GM18502 (cell line): ENCODE results near the gene HSF5.
A peak's percentile ranks its signal among the peaks of the same experiment; 100 is the strongest.

Source experiments
- ATAC-seq: cut with Tn5 transposase; IDR thresholded peaks from one replicate; pipeline ENCODE4 v1.9.1; 2021; ENCODE audit warnings: mild to moderate bottlenecking; ENCODE audit not compliant: unreplicated experiment, poor library complexity

The HSF5 gene

GRCh38 chr17:58388302-58389190 lies 99.7 kb downstream of the HSF5 start:
- ATAC-seq = no peak

- ATAC-seq = no peak
Measured at GRCh38 chr17:58387834-58388233, 100.4 kb downstream of the HSF5 start.

GRCh38 chr17:58386708-58387107 lies 101.5 kb downstream of the HSF5 start:
- no peak for ATAC-seq

- no peak for ATAC-seq
Measured at GRCh38 chr17:58385359-58385899, 102.8 kb downstream of the HSF5 start.

DNA sequence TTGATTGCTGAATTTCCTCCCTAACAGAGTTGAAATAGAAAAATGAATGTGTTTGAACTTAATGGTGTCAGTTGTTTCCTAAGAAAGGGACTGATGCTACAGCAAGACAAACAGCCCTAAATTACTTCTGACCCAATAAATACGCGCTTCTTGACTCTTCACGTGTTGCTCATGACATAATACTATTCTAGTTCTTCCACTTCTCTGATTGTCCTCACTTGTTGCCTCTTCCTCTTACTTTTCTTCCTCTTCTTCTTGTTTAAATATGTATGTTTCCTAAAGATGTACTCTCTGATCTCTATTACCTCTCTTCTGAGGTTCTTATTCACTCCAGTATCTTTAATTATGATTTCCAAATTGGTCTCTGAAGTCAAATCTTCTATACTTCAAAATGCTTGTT lies 103.3 kb downstream of the HSF5 start:
- ATAC-seq = no peak

DNA sequence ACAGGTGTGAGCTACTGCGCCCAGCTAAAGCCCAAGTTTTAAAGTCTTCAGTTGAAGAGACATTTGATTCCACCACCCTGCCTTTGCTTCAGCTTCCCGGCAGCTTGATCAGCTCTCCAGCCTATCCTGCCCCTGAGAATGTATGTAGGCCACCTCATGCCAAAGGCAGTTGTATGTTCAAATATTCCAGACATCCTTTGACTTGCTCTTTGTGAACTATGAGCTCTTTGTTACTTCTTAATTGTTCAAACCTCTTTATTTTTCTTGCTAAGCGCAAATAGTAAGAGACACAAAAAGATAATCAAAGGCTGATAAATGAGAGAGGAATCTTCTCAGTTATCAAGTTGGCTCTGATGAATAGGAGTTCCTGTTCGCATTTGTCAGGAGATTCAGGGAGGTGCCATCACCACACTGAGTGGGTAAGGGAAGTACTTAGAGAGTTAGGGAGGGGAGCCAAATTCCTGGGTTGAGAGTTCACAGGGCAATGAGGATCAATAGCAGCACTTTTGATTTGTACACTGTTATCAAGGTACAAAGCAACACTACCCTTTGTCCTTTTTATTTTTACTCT lies 104.2 kb downstream of the HSF5 start:
- ATAC-seq = no peak

GRCh38 chr17:58382872-58383242 lies 105.4 kb downstream of the HSF5 start:
- no peak for ATAC-seq

GRCh38 chr17:58382108-58382871 lies 105.9 kb downstream of the HSF5 start:
- peak; percentile 69 for ATAC-seq

DNA sequence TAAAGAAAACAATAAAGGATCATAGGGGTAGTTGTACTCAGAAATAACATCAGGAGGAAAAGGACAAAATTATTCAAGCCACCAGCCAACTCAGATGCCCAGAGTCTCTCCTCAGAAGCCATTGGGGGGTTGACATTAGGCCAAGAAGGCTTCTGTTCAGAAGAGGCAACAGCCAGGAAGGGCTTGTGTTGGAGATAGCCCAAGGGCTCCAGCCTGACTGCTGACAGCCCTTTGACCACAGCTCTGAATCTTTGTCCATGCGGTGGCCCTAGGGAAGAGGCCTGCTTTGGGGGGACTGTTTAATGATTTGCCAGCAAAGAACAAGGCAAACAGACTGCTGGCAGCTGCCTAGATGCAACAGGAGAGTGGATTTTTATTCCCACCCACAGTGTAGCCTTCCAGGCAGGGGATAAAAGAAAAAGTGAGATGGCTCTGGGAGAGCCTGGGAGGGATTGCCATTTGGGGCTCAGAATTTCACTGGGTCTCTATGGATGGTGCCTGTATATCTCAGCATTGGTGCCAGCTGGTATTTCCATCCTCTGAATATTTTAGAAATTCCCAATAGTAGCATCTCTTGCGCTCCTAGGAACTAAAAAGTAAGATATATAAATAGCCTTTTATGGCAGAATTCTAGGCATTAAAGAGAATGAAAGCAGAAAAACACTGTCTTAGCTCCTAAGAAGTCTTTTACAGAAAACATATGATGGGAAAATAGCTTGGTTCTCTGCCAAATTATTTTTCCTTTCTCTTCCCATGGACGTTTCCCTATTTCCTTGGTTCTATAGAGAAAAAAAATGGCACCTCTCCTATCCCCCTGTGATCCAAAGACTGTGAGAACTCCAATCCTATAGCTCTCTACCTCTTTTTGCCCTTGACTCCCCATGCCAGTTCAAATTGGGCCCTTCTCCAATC lies 106.8 kb downstream of the HSF5 start:
- no peak for ATAC-seq

DNA sequence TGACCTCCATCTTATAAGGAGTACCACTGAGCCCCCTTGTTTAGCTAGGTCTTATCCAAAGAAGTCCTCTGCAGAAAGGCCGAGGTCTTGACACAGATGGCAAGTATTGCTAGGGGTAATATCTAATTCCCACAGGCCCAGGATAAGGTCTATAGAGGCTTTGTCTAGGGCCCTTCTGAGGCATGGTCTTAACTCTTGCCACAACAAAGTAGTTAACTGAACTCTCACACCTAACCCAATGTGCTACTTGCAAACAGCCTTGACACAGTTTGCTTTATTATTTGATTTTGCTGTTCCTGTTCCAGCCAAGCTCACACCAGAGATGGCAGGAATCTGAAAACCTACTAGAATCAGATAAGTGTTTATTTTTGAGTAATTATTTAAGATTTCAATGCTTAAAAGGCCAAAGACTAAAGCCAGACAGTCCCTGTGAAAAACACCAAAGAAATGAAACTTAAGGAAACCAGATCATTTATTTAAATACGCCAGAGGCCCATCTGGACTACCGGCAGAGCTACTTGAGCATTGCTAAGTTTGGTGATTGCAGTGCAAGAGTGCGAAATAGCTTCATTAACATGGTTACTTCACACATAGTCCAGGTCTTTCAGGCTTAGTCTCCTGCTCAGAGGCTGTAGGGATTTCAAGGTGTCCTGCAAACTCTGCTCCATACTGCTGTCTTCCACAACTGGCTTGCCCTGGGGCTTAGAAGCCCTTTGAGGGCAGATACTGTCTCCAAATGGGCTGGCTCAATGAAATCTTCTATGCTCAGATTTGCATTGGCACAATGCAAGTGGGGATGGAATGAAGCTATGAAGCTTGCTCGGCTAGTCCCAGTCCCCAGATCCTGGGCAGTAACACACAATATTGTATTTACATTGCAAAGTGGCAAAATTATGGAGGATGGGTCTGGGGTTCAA lies 107.7 kb downstream of the HSF5 start:
- no peak for ATAC-seq

GRCh38 chr17:58379511-58379824 lies 108.7 kb downstream of the HSF5 start:
- no peak for ATAC-seq

DNA sequence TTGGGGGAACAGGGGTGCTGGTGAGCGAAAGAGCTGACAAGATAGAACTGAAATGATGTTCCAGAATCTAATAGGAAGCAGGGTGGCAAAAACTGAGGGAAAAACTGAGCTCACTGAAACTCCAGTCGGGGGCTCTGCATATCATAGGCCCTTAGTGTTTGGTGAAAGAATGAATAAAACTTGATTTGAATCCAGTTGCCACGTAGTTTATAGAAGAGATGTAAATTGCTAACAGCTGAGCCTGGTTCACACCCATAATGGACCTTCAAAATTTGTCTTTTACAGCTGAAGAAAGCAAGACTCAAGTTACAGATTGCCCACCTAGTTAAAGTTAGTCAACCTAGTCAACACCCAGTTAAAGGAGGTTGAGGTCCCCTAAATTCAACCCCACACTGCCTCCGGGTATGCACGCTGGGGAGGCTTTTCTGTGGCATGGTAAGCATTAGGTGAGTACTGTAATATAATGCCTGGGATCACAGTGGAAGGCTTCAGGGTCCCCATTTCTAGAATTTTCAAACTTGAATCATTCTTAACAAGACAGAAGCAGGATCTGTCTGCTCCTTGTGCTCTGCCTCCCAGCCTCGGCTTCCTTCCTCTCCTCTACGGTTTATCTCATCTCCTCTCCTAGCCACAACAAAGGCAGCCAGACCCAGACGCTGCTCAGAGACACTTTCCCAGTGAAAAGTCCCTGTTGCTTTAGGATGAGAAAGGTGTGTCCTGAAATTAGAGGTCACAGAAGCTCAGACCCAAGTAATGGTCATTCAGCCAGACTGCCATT lies 109.3 kb downstream of the HSF5 start:
- no peak for ATAC-seq

- no peak for ATAC-seq
Measured at GRCh38 chr17:58377661-58378060, 110.5 kb downstream of the HSF5 start.

DNA sequence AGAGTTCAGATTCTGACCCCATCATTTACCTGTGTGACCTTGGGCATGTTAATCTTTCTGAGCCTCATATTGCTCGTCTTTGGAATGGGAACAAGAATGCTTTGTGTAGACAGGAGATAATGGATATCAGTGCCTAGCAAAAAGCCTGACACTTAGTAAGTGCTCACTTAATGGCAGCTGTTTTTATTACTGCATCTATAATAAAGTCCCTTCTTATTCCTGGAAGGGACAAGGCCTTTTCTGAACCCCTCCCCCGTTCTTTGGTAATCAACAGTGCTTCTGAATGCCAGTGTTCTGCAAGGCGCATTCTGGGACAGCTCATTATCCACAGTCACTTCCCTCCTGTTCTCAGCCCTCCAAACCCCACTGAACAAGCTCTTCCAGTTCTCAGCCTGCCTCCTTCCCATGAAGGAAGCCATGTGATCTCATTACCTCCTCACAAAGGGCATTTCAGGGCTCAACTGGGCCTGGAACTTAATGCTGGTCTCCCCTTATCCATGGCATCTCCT lies 111.1 kb downstream of the HSF5 start:
- no peak for ATAC-seq

DNA sequence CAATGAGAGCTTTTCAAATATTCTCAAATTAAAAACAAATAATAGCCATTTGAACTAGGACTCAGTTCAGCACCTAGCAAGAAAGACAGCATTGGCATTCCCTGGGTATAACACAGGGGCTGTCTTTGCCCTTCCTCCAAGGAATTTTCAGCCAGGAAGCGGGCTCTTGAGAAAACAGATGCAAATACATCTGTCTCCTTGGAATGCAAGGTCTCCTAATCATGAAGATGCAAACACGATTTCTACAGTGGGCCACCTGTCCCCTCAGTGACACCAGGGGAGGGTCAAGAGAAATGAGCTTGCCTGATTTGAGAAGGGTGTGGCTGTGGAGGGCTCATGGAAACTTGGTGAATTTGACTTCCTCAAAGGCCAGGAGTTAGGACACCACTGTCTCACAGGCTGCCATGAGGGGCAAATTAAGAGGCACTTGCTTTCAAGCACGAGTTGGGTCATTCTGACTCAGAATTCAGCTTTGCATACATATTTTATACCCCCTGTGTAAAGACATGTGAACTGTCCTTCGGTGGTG lies 111.7 kb downstream of the HSF5 start:
- ATAC-seq = no peak

- no peak for ATAC-seq
Measured at GRCh38 chr17:58375811-58376210, 112.4 kb downstream of the HSF5 start.

DNA sequence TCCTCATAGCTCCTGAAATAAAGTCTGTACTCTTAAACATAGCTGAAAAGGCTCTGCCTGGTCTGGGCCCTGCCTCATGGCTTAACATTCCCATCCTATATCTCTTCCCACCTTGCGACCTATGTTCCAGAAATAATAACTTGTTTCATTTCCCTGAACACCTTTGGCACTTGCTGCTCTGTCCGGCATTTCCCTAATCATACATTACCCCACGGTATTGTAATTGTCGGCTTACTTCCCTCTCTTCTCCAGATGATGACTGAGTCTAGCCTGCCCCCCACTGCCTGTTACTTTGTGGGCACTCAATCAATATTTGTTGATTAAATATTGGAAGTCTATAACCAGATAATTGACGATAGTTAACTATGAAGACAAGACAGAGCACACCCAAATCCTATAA lies 113.0 kb downstream of the HSF5 start:
- ATAC-seq = no peak

DNA sequence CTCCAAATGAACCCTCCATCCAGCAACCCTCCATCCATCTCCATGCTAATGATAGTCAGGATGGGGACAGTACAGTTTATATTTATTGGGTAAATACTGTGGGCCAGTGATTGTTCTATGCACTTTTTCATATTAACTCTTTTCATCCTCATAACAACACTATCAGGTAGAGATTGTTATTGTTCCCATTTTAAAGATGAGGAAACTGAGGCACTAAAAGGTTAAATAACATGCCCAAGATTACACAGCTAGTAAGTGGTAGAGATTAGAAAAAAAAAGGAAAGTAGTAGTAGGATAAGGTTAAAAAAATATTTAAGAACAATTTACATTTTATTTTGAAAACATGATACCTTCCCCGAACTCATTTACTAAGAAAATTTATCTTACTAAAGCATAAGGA lies 114.3 kb downstream of the HSF5 start:
- no peak for ATAC-seq
